GM21423 (cell line): ENCODE measurements around the gene PEAR1.

ENCODE experiments used
- ATAC-seq: cut with Tn5 transposase; IDR thresholded peaks from one replicate; pipeline ENCODE4 v1.9.1; 2021; ENCODE audit warnings: mild to moderate bottlenecking, moderate library complexity; ENCODE audit not compliant: unreplicated experiment

The PEAR1 gene

DNA sequence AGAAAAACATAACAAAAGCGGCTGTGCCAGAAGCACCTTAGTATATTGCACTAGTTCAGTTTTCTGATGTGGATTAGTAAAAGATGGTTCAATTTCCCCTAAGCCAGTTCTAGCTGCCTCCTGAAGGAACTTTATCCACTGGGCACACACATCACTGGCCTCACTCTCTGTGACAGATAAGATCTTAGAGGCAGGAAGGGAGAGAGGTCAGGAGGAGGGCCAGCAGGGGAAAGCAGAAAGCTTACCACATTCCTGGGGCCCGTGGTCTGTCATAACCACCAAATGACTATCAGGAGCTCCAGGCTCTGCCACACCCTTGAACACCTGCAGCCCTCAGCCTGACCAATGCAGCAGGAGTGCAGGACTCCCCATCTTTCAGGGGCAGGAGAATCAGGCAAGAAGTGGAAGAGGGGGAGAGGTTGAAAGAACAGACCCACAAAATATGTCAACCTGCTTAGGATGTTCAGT lies 64.8 kb downstream of the PEAR1 start:
- ATAC-seq, result no peak

DNA sequence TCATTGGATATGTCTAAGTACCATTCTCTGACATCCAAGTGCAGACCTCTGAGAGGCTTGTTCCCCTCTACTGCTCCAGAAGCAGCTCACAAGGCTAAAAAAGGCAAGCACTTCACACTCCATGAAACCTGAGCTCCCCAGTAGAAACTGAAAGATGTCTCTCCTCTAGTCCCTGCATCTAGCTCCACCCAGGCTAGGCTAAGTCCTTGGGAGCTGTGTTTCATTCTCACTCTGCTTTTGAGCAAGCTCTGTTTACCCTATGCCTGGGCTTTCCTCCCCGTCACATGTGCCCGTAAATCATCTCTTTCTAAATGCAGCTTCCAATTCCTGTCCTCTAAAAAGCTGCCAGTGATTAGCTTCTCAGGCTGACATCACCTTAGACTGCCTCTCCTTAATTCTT lies 65.9 kb downstream of the PEAR1 start:
- no peak for ATAC-seq

DNA sequence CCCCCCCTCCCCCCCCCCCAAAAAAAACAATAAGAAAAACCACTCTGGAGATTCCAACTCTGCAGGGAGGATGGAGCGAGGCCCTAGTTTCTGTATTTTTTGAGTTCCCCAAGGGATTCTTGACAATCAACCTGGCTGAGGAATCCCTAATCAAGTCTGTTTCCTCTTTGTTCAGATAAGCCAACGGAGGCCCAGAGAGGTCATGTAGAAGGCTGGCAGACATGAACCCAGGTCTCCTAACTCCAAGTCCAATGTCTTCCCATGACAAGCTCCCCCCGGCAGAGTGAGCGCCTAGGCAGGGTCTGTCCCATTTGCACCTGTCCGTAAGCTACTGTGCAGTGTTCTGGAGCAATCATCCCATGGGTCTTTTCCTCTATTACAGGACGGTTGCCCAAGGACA lies 66.4 kb downstream of the PEAR1 start:
- ATAC-seq, result no peak

DNA sequence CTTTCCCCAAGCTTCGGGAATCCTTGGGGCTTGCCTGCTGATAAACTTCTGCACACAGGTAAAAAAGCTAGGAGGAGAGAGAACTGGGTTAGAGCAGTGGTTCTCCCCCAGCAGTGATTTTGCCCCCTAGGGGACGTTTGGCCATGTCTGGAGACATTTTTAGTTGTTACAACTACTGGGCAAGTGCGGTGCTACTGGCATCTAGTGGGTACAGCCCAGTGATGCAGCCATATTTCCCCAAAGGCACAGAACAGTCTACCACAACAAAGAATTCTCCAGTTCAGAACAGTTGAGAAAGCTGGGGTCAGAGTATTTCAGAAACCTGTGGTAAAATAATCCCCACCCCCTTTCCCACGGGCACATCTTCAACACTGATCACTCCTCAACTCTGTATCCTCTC lies 68.2 kb downstream of the PEAR1 start:
- ATAC-seq, result no peak

DNA sequence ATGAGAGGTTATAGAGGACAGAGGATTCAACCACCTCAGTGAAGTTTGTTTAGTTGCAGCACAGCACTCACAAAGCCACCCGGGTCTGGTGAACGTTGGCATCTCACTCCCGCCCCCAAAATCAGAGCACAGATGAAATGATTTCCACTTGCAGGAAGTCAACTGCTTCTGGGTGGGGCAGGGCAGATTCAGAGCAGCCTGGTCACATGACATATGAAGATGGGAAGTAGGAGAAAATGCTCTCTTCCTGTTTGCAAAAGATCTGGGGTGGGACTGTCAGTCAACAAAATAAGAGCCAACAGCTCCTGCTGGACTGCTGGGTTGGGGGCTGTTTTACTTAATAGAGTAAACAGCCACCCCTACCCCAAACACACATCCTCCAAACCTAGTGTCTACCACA lies 70.1 kb downstream of the PEAR1 start:
- ATAC-seq, result no peak

- ATAC-seq, result no peak
These were observed 70.9 kb downstream of the PEAR1 start for GRCh38 chr1:156964441-156964840.
